ENCODE measurements around the gene DIDO1. TPM values are rescaled to one million over a fixed set of nuclear protein-coding genes. Genes with fewer than 3 reads are reported as not detected.

Gene DIDO1
- total and polyA plus RNA-seq, 7 donors: 10.4 to 70.6 (median 48.7) TPM

GRCh38 chr20:62884556-62884955 is 41.7 kb downstream of the DIDO1 start:
- 77 to 83% methylated on average over 8 of the region's 8 CpGs for WGBS, 2 donors
- DNase-seq: no peak
- intact Hi-C loops (cut with DNase I): no loop called here
- no peak overlapping the region for H3K27ac ChIP-seq
- peaks cover 0 to 17% (median 13%) of the 10 kb centered on the region in 4 donors for H3K4me1 ChIP-seq
- H3K9me3 ChIP-seq: no peaks in the 10 kb centered on the region
- no peak overlapping the region for H3K4me3 ChIP-seq
- H3K36me3 ChIP-seq: peaks cover 23 to 55% (median 30%) of the 10 kb centered on the region in 4 donors
- TF ChIP-seq POLR2A (IDR thresholded peaks at IDR 0.05): no peak
- TF ChIP-seq CTCF (IDR thresholded peaks at IDR 0.05): no peak
- TF ChIP-seq POLR2AphosphoS5 (IDR thresholded peaks at IDR 0.05): no peak
- no peak for TF ChIP-seq EP300 (IDR thresholded peaks at IDR 0.05)
- H3K27me3 ChIP-seq: no peaks in the 10 kb centered on the region

- no peak overlapping the region for H3K27ac ChIP-seq
- DNase-seq: no peak
- intact Hi-C loops (cut with DNase I): no loop called here
- no peak overlapping the region for H3K4me3 ChIP-seq
- no peaks in the 10 kb centered on the region for H3K27me3 ChIP-seq
- WGBS, 2 donors: 93 to 94% methylated on average over 15 of the region's 15 CpGs
- TF ChIP-seq POLR2AphosphoS5 (IDR thresholded peaks at IDR 0.05) (no peak), POLR2A (IDR thresholded peaks at IDR 0.05) (no peak), EP300 (IDR thresholded peaks at IDR 0.05) (no peak), CTCF (IDR thresholded peaks at IDR 0.05) (no peak)
- no peaks in the 10 kb centered on the region for H3K9me3 ChIP-seq
- H3K4me1 ChIP-seq: peaks cover 0 to 13% (median 9%) of the 10 kb centered on the region in 4 donors
- H3K36me3 ChIP-seq: peaks cover 7 to 34% (median 15%) of the 10 kb centered on the region in 4 donors
Observed at GRCh38 chr20:62882426-62882825, 43.9 kb downstream of the DIDO1 start.

- TF ChIP-seq POLR2A (IDR thresholded peaks at IDR 0.05): no peak
Observed at GRCh38 chr20:62881662-62882395, 44.5 kb downstream of the DIDO1 start.

GRCh38 chr20:62880935-62881661 is 45.2 kb downstream of the DIDO1 start:
- H3K27ac ChIP-seq: no peak overlapping the region
- H3K27me3 ChIP-seq: no peaks in the 10 kb centered on the region
- TF ChIP-seq POLR2AphosphoS5 (IDR thresholded peaks at IDR 0.05) (no peak), EP300 (IDR thresholded peaks at IDR 0.05) (no peak), CTCF (IDR thresholded peaks at IDR 0.05) (no peak), POLR2A (IDR thresholded peaks at IDR 0.05) (no peak)
- H3K4me3 ChIP-seq: no peak overlapping the region
- intact Hi-C loops (cut with DNase I): no loop called here
- H3K9me3 ChIP-seq: no peaks in the 10 kb centered on the region
- no peak for DNase-seq
- H3K4me1 ChIP-seq: peaks cover 0 to 17% (median 15%) of the 10 kb centered on the region in 4 donors
- WGBS, 2 donors: 95% methylated on average over 45 of the region's 45 CpGs
- H3K36me3 ChIP-seq: peaks cover 7 to 26% (median 15%) of the 10 kb centered on the region in 4 donors

More at GRCh38 chr20:62881662-62882395, 44.5 kb downstream of the DIDO1 start:
- DNase-seq: no peak
- intact Hi-C loops (cut with DNase I): no loop called here
- Histone ChIP-seq H3K4me1 (peaks cover 0 to 13% (median 9%) of the 10 kb centered on the region in 4 donors), H3K9me3 (no peaks in the 10 kb centered on the region), H3K27me3 (no peaks in the 10 kb centered on the region), H3K4me3 (no peak overlapping the region), H3K36me3 (peaks cover 7 to 32% (median 15%) of the 10 kb centered on the region in 4 donors), H3K27ac (no peak overlapping the region)
- WGBS, 2 donors: 95 to 96% methylated on average over 46 of the region's 46 CpGs
